WTC11 (cell line): ENCODE data around the gene ROR2.

ENCODE experiments used
- ELF4 ChIP-seq: sonication (generic); formaldehyde crosslinking; IDR thresholded peaks from 2 replicates; pipeline ENCODE4 v1.8.1; 2022; ENCODE audit warnings: low read depth, mild to moderate bottlenecking, moderate library complexity, missing genetic modification reagents
- FOXK1 ChIP-seq: sonication (generic); formaldehyde crosslinking; IDR thresholded peaks from 2 replicates; pipeline ENCODE4 v1.8.0; 2022; ENCODE audit warnings: mild to moderate bottlenecking, moderate library complexity, missing genetic modification reagents
- JUN ChIP-seq: sonication (generic); formaldehyde crosslinking; IDR thresholded peaks from 2 replicates; pipeline ENCODE4 v1.8.0; 2023; ENCODE audit warnings: mild to moderate bottlenecking, missing genetic modification reagents
- NR2C2 ChIP-seq: sonication (generic); formaldehyde crosslinking; IDR thresholded peaks from 2 replicates; pipeline ENCODE4 v1.8.0; 2022; ENCODE audit warnings: mild to moderate bottlenecking, missing genetic modification reagents
- TCF7 ChIP-seq: sonication (generic); formaldehyde crosslinking; IDR thresholded peaks from 2 replicates; pipeline ENCODE4 v1.8.0; 2022; ENCODE audit warnings: mild to moderate bottlenecking, low read depth, missing genetic modification reagents, moderate library complexity
- TF ChIP-seq, protein P1 (sequence below): sonication (generic); formaldehyde crosslinking; IDR thresholded peaks from 2 replicates; pipeline ENCODE4 v1.8.1; 2023; ENCODE audit warnings: mild to moderate bottlenecking, missing genetic modification reagents, moderate library complexity
- TF ChIP-seq, protein P2 (sequence below): sonication (generic); formaldehyde crosslinking; IDR thresholded peaks from 2 replicates; pipeline ENCODE4 v1.8.0; 2022; ENCODE audit warnings: mild to moderate bottlenecking, missing genetic modification reagents
- TF ChIP-seq, protein P3 (sequence below): fragments of 200-600 bp; IDR thresholded peaks from 2 replicates; pipeline ENCODE4 v1.8.0; 2022; ENCODE audit warnings: antibody characterized with exemption
- TF ChIP-seq, protein P4 (sequence below): sonication (generic); formaldehyde crosslinking; IDR thresholded peaks from 2 replicates; pipeline ENCODE4 v1.8.1; 2023; ENCODE audit warnings: mild to moderate bottlenecking, moderate library complexity, missing genetic modification reagents

DNA sequence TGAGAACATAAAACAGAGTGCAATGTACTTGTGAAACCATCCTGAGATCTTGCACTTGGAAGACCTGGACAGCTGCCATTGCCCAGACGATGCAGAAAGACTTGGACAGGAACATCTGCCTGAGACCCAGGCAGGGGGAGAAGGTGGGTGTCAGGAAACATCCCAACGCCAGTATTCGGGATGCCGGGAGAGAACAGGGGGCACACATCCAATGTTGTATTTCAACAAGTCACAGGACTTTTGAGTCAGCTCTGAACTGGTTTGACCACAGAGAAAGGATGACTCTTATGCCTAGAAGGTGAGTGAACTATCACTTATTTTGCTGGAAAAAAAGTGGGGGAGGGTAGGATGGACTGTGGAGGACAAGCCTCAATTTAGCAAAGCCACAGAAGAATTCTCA, 124.6 kb downstream of the ROR2 start:
- TF ChIP-seq, protein P1, sequence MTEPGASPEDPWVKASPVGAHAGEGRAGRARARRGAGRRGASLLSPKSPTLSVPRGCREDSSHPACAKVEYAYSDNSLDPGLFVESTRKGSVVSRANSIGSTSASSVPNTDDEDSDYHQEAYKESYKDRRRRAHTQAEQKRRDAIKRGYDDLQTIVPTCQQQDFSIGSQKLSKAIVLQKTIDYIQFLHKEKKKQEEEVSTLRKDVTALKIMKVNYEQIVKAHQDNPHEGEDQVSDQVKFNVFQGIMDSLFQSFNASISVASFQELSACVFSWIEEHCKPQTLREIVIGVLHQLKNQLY: no peak
- TF ChIP-seq, protein P2, sequence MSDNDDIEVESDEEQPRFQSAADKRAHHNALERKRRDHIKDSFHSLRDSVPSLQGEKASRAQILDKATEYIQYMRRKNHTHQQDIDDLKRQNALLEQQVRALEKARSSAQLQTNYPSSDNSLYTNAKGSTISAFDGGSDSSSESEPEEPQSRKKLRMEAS (CRISPR knock-in tag): no peak
- TF ChIP-seq FOXK1 (CRISPR knock-in tag) (no peak), TCF7 (CRISPR knock-in tag) (no peak), ELF4 (CRISPR knock-in tag) (no peak), JUN (CRISPR knock-in tag) (no peak), NR2C2 (CRISPR knock-in tag) (no peak)
- TF ChIP-seq, protein P3, sequence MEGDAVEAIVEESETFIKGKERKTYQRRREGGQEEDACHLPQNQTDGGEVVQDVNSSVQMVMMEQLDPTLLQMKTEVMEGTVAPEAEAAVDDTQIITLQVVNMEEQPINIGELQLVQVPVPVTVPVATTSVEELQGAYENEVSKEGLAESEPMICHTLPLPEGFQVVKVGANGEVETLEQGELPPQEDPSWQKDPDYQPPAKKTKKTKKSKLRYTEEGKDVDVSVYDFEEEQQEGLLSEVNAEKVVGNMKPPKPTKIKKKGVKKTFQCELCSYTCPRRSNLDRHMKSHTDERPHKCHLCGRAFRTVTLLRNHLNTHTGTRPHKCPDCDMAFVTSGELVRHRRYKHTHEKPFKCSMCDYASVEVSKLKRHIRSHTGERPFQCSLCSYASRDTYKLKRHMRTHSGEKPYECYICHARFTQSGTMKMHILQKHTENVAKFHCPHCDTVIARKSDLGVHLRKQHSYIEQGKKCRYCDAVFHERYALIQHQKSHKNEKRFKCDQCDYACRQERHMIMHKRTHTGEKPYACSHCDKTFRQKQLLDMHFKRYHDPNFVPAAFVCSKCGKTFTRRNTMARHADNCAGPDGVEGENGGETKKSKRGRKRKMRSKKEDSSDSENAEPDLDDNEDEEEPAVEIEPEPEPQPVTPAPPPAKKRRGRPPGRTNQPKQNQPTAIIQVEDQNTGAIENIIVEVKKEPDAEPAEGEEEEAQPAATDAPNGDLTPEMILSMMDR: no peak
- TF ChIP-seq, protein P4, sequence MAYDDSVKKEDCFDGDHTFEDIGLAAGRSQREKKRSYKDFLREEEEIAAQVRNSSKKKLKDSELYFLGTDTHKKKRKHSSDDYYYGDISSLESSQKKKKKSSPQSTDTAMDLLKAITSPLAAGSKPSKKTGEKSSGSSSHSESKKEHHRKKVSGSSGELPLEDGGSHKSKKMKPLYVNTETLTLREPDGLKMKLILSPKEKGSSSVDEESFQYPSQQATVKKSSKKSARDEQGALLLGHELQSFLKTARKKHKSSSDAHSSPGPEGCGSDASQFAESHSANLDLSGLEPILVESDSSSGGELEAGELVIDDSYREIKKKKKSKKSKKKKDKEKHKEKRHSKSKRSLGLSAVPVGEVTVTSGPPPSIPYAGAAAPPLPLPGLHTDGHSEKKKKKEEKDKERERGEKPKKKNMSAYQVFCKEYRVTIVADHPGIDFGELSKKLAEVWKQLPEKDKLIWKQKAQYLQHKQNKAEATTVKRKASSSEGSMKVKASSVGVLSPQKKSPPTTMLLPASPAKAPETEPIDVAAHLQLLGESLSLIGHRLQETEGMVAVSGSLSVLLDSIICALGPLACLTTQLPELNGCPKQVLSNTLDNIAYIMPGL (CRISPR knock-in tag): no peak
